ENCODE data around the gene LAMA2. TPM values are rescaled to one million over a fixed set of nuclear protein-coding genes. Genes with fewer than 3 reads are reported as not detected.

The LAMA2 gene
- total RNA-seq, 4 donors from 2014 or later = 15.4 to 55.3 (median 38.7) TPM

DNA sequence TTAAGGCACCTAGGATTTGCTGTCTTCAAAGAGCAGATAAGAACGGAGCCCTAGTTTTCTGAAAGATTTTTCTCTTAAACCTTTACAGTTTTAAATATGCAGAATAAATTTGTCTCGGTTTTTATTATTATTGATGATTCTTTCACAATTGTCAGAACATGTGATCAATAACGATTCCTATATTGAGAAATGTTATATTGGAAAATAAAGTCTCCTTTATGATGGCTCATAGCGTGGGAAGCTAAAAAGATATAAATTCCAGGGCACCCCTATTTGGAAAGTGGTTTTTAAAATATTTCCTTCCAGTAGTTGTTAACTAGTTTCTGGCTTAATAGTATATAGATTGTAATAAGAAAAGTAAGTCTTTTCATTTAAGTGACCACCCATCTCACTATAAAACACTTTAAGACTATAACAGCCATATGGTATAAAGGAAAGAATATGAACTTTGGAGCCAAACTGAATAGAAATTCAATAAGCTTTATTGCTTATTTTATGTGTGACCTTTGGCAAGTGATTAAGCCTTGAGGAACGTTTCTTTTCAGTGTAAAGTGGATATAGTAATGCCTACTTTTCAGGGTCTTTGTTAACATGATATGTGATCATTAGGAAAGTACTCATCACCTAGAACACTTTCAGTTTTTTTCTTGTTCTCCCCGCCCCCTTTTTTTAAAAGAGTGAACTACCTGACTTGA, 369.6 kb downstream of the LAMA2 start:
- DNase-seq = no peak
- H3K36me3 ChIP-seq = no peaks in the 10 kb centered on the region
- H3K4me1 ChIP-seq = no peaks in the 10 kb centered on the region
- TF ChIP-seq POLR2A (IDR thresholded peaks at IDR 0.05) (no peak), CTCF (IDR thresholded peaks at IDR 0.05) (no peak)
- no peaks in the 10 kb centered on the region for H3K27me3 ChIP-seq
- no peak overlapping the region for H3K4me3 ChIP-seq
- no peaks in the 10 kb centered on the region for H3K9me3 ChIP-seq
- H3K27ac ChIP-seq = no peak overlapping the region

DNA sequence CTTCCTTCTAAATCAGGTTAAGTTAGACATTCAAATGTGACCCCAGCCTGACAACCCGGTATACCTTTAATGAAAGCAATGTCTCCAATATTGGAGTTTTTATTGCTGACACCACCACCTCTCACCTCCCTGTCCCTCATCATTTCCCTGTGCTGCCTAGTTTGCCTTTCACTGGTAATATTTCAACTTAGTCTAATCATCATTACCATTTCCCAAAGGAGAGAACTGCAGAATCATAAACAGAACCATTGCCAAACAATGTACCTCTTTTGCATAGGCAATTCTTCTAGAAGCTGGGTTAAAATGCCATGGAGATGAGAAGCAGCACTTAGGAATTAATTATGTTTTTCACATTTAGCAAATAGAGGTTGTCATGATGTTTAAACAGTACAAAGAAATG, 370.3 kb downstream of the LAMA2 start:
- no peaks in the 10 kb centered on the region for H3K4me1 ChIP-seq
- no peak for DNase-seq
- TF ChIP-seq POLR2A (IDR thresholded peaks at IDR 0.05) (no peak), CTCF (IDR thresholded peaks at IDR 0.05) (no peak)
- H3K4me3 ChIP-seq = no peak overlapping the region
- H3K27ac ChIP-seq = no peak overlapping the region
- no peaks in the 10 kb centered on the region for H3K9me3 ChIP-seq
- H3K36me3 ChIP-seq = no peaks in the 10 kb centered on the region
- H3K27me3 ChIP-seq = no peaks in the 10 kb centered on the region

DNA sequence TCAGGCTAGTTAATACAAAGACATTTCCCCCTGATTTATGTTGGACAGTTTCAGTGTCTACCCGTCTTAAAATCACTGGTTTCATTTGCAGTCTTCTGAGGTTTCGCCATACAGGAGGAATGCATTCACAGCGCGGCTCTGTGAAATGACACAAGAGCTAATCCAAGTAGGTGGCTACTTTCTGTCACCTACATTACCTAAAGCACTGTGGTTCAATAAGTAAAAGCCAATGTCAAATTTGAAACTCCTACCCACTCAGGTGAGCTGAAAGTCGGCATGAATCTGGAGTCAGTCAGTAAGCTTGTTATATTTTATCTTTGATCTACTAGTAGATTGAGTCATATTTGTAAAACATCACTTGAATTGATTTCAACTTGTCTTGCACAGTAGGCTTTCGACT, 370.8 kb downstream of the LAMA2 start:
- DNase-seq = no peak
- no peak overlapping the region for H3K27ac ChIP-seq
- H3K27me3 ChIP-seq = no peaks in the 10 kb centered on the region
- H3K36me3 ChIP-seq = no peaks in the 10 kb centered on the region
- TF ChIP-seq CTCF (IDR thresholded peaks at IDR 0.05) (no peak), POLR2A (IDR thresholded peaks at IDR 0.05) (no peak)
- no peaks in the 10 kb centered on the region for H3K9me3 ChIP-seq
- H3K4me3 ChIP-seq = no peak overlapping the region
- H3K4me1 ChIP-seq = no peaks in the 10 kb centered on the region

GRCh38 chr6:129257196-129257595, 374.3 kb downstream of the LAMA2 start:
- no peak for TF ChIP-seq CTCF (IDR thresholded peaks at IDR 0.05)
- TF ChIP-seq POLR2A (IDR thresholded peaks at IDR 0.05) = no peak

DNA sequence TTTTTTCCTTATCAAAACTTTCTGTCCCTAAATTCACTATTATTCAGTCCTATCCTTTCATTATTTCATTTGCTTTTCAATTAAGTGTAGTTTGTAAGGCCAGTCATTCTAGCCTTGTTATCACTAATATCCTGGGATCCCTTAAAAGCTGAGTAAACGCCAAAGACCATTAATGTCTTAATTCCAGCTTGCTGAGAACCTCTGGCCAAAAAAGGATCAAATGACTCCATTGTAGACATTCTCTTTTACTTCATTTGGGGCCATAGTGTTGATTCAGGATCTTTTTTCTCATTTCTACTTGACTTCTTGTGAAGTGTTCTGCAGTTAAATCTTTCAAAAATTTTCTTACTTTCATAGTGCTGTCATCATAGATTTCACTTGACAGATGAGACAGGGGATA, 379.7 kb downstream of the LAMA2 start:
- Histone ChIP-seq H3K4me3 (no peak overlapping the region), H3K9me3 (no peaks in the 10 kb centered on the region), H3K27me3 (no peaks in the 10 kb centered on the region), H3K4me1 (no peaks in the 10 kb centered on the region), H3K36me3 (no peaks in the 10 kb centered on the region), H3K27ac (no peak overlapping the region)
- no peak for DNase-seq
- TF ChIP-seq POLR2A (IDR thresholded peaks at IDR 0.05) (no peak), CTCF (IDR thresholded peaks at IDR 0.05) (no peak)

More at GRCh38 chr6:129257196-129257595, 374.3 kb downstream of the LAMA2 start:
- Histone ChIP-seq H3K27me3 (no peaks in the 10 kb centered on the region), H3K27ac (no peak overlapping the region), H3K4me3 (no peak overlapping the region), H3K36me3 (no peaks in the 10 kb centered on the region), H3K4me1 (no peaks in the 10 kb centered on the region), H3K9me3 (no peaks in the 10 kb centered on the region)
- no peak for DNase-seq

GRCh38 chr6:129263176-129263575, 380.2 kb downstream of the LAMA2 start:
- Histone ChIP-seq H3K4me1 (no peaks in the 10 kb centered on the region), H3K4me3 (no peak overlapping the region), H3K27ac (no peak overlapping the region), H3K27me3 (no peaks in the 10 kb centered on the region), H3K9me3 (no peaks in the 10 kb centered on the region), H3K36me3 (no peaks in the 10 kb centered on the region)
- no peak for DNase-seq
- TF ChIP-seq POLR2A (IDR thresholded peaks at IDR 0.05) (no peak), CTCF (IDR thresholded peaks at IDR 0.05) (no peak)
